Measurements from ENCODE around the gene ADAMTSL1.

The ADAMTSL1 gene

GRCh38 chr9:18727904-18728303 is 254.0 kb downstream of the ADAMTSL1 start:
- TF ChIP-seq, protein P1, sequence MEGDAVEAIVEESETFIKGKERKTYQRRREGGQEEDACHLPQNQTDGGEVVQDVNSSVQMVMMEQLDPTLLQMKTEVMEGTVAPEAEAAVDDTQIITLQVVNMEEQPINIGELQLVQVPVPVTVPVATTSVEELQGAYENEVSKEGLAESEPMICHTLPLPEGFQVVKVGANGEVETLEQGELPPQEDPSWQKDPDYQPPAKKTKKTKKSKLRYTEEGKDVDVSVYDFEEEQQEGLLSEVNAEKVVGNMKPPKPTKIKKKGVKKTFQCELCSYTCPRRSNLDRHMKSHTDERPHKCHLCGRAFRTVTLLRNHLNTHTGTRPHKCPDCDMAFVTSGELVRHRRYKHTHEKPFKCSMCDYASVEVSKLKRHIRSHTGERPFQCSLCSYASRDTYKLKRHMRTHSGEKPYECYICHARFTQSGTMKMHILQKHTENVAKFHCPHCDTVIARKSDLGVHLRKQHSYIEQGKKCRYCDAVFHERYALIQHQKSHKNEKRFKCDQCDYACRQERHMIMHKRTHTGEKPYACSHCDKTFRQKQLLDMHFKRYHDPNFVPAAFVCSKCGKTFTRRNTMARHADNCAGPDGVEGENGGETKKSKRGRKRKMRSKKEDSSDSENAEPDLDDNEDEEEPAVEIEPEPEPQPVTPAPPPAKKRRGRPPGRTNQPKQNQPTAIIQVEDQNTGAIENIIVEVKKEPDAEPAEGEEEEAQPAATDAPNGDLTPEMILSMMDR (conservative IDR thresholded peaks at IDR 0.05; ENCODE audit: control insufficient read depth, insufficient read depth, low read depth, low read length), result no peak
- no peak for DNase-seq (ENCODE audit: low read depth)

DNA sequence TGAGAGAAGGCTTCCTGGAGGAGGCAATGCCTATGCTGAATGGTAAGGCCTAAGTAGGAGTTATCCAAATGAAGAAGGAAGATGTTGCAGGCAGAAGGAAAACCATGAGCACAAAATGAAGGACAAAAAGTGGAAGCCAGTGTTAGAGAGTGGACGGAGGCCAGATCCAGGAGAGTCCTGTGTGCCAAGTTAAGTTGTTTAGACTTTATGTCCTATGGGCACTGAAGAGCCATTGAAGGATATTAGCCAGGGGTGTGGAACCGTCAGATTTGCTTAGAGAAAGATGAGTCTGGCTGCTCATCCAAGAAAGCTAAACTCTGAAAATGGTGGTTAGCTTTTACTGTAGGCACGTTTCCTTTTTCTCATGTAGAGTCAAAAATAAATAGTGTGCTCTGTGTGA is 254.7 kb downstream of the ADAMTSL1 start:
- TF ChIP-seq, protein P1 (conservative IDR thresholded peaks at IDR 0.05; ENCODE audit: control insufficient read depth, insufficient read depth, low read depth, low read length), result no peak
- DNase-seq (ENCODE audit: low read depth), result no peak
- H3K4me3 ChIP-seq (ENCODE audit: control insufficient read depth, low read depth, low read length), result no peak overlapping the region

More at GRCh38 chr9:18727904-18728303, 254.0 kb downstream of the ADAMTSL1 start:
- no peak overlapping the region for H3K4me3 ChIP-seq (ENCODE audit: control insufficient read depth, low read depth, low read length)

- H3K4me3 ChIP-seq (ENCODE audit: control insufficient read depth, low read depth, low read length), result no peak overlapping the region
- TF ChIP-seq, protein P1 (conservative IDR thresholded peaks at IDR 0.05; ENCODE audit: control insufficient read depth, insufficient read depth, low read depth, low read length), result no peak
- DNase-seq (ENCODE audit: low read depth), result no peak
Observed at GRCh38 chr9:18730241-18730640, 256.3 kb downstream of the ADAMTSL1 start.

GRCh38 chr9:18739127-18739526 is 265.2 kb downstream of the ADAMTSL1 start:
- no peak overlapping the region for H3K4me3 ChIP-seq (ENCODE audit: control insufficient read depth, low read depth, low read length)
- no peak for DNase-seq (ENCODE audit: low read depth)
- TF ChIP-seq, protein P1 (conservative IDR thresholded peaks at IDR 0.05; ENCODE audit: control insufficient read depth, insufficient read depth, low read depth, low read length), result no peak

DNA sequence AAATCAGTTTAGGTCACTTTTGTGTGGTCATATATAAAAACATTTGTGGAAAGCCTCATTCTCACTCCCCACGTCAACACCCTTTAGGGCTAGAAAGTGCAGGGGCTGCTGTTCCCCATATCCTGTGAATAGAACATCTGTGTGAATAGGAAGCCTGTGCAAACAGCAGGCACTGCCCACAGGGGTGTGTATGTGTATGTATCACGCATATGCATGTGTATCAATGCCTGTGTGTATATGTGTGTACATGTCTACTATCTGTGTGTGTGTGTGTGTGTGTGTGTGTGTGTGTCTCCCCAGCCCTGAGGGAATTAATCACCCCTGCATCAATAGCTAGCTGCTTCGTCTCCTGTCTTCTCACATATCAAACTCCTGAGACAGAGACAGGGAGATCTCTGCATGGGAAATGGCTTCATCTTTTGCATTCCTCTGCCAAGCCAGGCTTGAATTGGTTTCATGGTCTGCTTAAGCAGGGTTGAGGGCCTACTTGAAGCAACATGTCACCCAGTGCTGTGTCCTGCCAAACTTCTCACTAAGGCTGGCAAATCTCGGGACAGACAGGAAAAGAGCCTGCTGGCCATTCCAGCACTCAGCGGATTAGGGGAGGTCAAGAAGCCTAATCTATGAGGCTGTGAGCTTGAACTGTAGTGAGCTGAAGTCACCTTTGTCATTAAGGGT is 265.8 kb downstream of the ADAMTSL1 start:
- DNase-seq (ENCODE audit: low read depth), result no peak
- TF ChIP-seq, protein P1 (conservative IDR thresholded peaks at IDR 0.05; ENCODE audit: control insufficient read depth, insufficient read depth, low read depth, low read length), result no peak
- H3K4me3 ChIP-seq (ENCODE audit: control insufficient read depth, low read depth, low read length), result no peak overlapping the region

DNA sequence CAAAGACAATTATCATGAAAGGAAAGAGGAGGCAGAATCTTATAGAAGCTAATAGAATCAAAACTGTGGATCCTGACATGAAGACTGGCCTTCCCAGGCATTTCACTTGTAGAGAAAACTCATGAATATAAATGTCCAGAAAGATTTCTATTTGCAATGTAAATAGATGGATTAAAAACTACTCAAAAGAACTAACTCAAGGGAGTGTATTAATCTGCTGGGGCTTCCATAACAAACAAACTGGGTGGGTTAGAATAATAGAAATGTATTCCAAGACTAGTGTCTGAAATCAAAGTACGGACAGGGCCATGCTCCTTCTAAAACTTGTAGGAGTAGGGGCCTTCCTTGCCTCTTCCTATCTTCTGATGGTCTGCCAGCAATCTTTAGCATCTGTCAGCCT is 267.4 kb downstream of the ADAMTSL1 start:
- H3K4me3 ChIP-seq (ENCODE audit: control insufficient read depth, low read depth, low read length), result no peak overlapping the region
- TF ChIP-seq, protein P1 (conservative IDR thresholded peaks at IDR 0.05; ENCODE audit: control insufficient read depth, insufficient read depth, low read depth, low read length), result no peak
- no peak for DNase-seq (ENCODE audit: low read depth)
